Sigmoid colon (tissue), 4 donors: ENCODE results near the gene TRAF3.

ENCODE experiments used
- CTCF ChIP-seq, 4 experiments: fragments of 450-650 bp in 3 of 4; fragments of 200-600 bp in 1 of 4; IDR thresholded peaks; one replicate each; pipeline ENCODE4 v1.5.1; 2016 to 2019; ENCODE audit warnings: antibody characterized with exemption in 4 of 4, mild to moderate bottlenecking in 3 of 4, moderate library complexity in 2 of 4
- POLR2A ChIP-seq, 2 donors: fragments of 450-650 bp; IDR thresholded peaks; one replicate each; pipeline ENCODE4 v1.6.1; 2016; ENCODE audit warnings: antibody characterized with exemption in 2 of 2, mild to moderate bottlenecking in 2 of 2, moderate library complexity in 2 of 2
- POLR2AphosphoS5 ChIP-seq, 4 donors: sonication (generic); formaldehyde crosslinking; IDR thresholded peaks; one replicate each; pipeline ENCODE4 v1.6.1; 2017; ENCODE audit warnings: antibody characterized with exemption in 4 of 4

DNA sequence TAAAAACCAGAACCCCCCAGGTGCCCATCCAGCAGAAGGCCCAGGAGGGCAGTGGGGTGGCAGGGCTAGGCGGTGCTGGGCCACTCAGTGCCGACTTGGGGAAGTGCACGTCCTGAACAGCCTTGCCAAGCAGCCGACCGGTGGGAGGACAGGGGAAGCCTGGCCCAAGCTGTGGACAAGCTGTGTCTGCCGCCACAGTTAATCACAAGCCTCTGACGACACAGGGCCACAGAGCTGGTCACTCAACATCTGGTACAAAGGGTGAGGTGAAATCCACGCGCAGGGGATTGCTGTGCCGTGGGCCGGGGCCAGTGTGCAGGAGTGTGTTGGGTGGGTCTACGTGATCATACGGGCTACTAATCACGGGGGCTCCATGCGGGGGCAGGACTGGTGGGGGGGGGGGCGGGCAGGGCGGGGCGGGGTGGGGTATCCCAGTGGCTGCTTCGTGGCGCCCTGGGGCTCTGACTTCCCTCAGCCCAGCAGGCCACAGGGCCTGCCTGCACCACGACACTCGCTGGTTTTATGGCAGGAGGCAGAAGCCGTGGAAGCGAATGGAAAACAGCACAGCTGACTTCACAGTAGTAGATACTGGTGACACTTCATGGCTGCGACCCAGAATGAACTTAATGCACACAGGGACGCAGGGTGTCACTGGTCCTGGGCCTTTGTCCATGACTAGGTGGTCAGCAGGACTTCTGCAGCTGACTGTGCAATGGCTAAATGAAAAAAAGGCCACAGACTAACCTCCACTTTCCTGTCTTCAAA lies 155.4 kb downstream of the TRAF3 start:
- no peak for TF ChIP-seq CTCF (IDR thresholded peaks at IDR 0.05)
- no peak for TF ChIP-seq POLR2A (IDR thresholded peaks at IDR 0.05)
- TF ChIP-seq POLR2AphosphoS5 (IDR thresholded peaks at IDR 0.05) = no peak
